Endothelial cell of umbilical vein (primary cell): Measurements from ENCODE around the gene STRBP.

Source experiments
- EZH2 ChIP-seq: IDR thresholded peaks from 2 replicates; pipeline ENCODE4 v1.6.1; 2012; ENCODE audit warnings: borderline replicate concordance, low read depth, mild to moderate bottlenecking, moderate library complexity, low read length, inconsistent platforms; ENCODE audit not compliant: severe bottlenecking
- JUN ChIP-seq: IDR thresholded peaks from 2 replicates; pipeline ENCODE4 v1.6.1; 2011; ENCODE audit warnings: borderline replicate concordance, low read depth; ENCODE audit not compliant: insufficient read length, insufficient read depth
- POLR2A ChIP-seq: IDR thresholded peaks from 2 replicates; pipeline ENCODE4 v1.6.1; 2012; ENCODE audit warnings: low read depth, mild to moderate bottlenecking, control low read depth, low read length
- POLR2AphosphoS5 ChIP-seq: IDR thresholded peaks from 2 replicates; pipeline ENCODE4 v1.6.1; 2012; ENCODE audit warnings: low read depth, mild to moderate bottlenecking, control low read depth, low read length, moderate library complexity; ENCODE audit not compliant: insufficient read depth
- TF ChIP-seq, protein P1 (sequence below), 2 donors: IDR thresholded peaks; 1 replicate in 1 of 2; 2 replicates in 1 of 2; pipeline ENCODE4 v1.5.1; 2011; ENCODE audit warnings: low read length in 2 of 2, mild to moderate bottlenecking in 2 of 2, moderate library complexity in 2 of 2, control low read depth in 1 of 2, inconsistent platforms in 1 of 2, low read depth in 1 of 2; ENCODE audit not compliant: insufficient read depth in 1 of 2; ENCODE audit errors: extremely low read depth in 1 of 2
- TF ChIP-seq, protein P2 (sequence below): IDR thresholded peaks from 2 replicates; pipeline ENCODE4 v1.6.1; 2011; ENCODE audit not compliant: insufficient read depth, insufficient read length

DNA sequence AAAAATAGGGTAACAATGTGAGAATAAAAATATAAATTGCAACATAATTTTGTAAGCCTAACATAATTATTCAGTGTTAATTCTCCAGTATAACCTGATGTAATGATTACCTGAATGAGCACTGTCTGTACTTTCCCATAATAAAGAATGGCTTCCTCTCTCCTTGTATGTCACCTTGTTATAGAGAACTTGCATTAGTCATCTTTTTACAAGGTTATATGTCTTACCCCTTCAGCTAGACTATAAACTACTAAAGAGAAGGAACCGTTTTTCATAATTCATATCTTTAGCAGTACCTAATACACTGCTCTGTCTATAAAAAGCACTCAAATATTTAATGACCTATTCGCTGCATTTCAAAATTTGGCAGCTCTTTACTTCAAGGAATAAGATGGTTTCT is 19.8 kb downstream of the STRBP start:
- TF ChIP-seq, protein P1, sequence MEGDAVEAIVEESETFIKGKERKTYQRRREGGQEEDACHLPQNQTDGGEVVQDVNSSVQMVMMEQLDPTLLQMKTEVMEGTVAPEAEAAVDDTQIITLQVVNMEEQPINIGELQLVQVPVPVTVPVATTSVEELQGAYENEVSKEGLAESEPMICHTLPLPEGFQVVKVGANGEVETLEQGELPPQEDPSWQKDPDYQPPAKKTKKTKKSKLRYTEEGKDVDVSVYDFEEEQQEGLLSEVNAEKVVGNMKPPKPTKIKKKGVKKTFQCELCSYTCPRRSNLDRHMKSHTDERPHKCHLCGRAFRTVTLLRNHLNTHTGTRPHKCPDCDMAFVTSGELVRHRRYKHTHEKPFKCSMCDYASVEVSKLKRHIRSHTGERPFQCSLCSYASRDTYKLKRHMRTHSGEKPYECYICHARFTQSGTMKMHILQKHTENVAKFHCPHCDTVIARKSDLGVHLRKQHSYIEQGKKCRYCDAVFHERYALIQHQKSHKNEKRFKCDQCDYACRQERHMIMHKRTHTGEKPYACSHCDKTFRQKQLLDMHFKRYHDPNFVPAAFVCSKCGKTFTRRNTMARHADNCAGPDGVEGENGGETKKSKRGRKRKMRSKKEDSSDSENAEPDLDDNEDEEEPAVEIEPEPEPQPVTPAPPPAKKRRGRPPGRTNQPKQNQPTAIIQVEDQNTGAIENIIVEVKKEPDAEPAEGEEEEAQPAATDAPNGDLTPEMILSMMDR (IDR thresholded peaks at IDR 0.05; ENCODE audit: extremely low read depth in 1 of 2, insufficient read depth in 1 of 2, low read depth in 1 of 2, low read length in 2 of 2) = no peak
- TF ChIP-seq JUN (no peak), EZH2 (no peak), POLR2A (no peak), POLR2AphosphoS5 (no peak)
- TF ChIP-seq, protein P2, sequence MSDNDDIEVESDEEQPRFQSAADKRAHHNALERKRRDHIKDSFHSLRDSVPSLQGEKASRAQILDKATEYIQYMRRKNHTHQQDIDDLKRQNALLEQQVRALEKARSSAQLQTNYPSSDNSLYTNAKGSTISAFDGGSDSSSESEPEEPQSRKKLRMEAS = no peak
